Neural progenitor cell (in vitro differentiated cells): ENCODE data around the gene CCDC73. TPM values are rescaled to one million over a fixed set of nuclear protein-coding genes. Genes with fewer than 3 reads are reported as not detected.

ENCODE experiments used
- DNase-seq: peaks from one replicate; pipeline ENCODE4 v3.0.0-alpha.2; 2016; ENCODE audit warnings: low spot score
- H2AFZ ChIP-seq: fragments of 200-600 bp; sonication (generic); replicated peaks from 2 replicates; pipeline ENCODE4 v1.6.1; 2016; ENCODE audit warnings: antibody characterized with exemption
- H3F3A ChIP-seq: fragments of 200-600 bp; sonication (generic); 2 replicates; pipeline ENCODE4 v1.6.1; 2016; ENCODE audit warnings: antibody characterized with exemption, low read depth
- H3K27ac ChIP-seq: fragments of 200-600 bp; sonication (generic); 2 replicates; pipeline ENCODE4 v1.5.1; 2016; ENCODE audit warnings: mild to moderate bottlenecking
- H3K27me3 ChIP-seq: fragments of 200-600 bp; sonication (generic); 2 replicates; pipeline ENCODE4 v1.6.1; 2016; ENCODE audit warnings: mild to moderate bottlenecking, moderate library complexity
- H3K36me3 ChIP-seq: fragments of 200-600 bp; sonication (generic); 2 replicates; pipeline ENCODE4 v1.5.1; 2016
- H3K4me1 ChIP-seq: fragments of 200-600 bp; sonication (generic); 2 replicates; pipeline ENCODE4 v1.6.1; 2016; ENCODE audit warnings: mixed run types
- H3K4me2 ChIP-seq: fragments of 200-600 bp; sonication (generic); 2 replicates; pipeline ENCODE4 v1.6.1; 2016
- H3K4me3 ChIP-seq: fragments of 200-600 bp; sonication (generic); 2 replicates; pipeline ENCODE4 v1.5.1; 2016
- H3K79me2 ChIP-seq: fragments of 200-600 bp; sonication (generic); 2 replicates; pipeline ENCODE4 v1.6.1; 2016; ENCODE audit warnings: low read depth
- H3K9ac ChIP-seq: fragments of 200-600 bp; sonication (generic); 2 replicates; pipeline ENCODE4 v1.6.1; 2016
- H3K9me3 ChIP-seq: fragments of 200-600 bp; sonication (generic); 2 replicates; pipeline ENCODE4 v1.5.1; 2016; ENCODE audit warnings: low read depth
- H4K20me1 ChIP-seq: fragments of 200-600 bp; sonication (generic); 2 replicates; pipeline ENCODE4 v1.6.1; 2016; ENCODE audit warnings: low read depth
- H3K27ac Mint-ChIP-seq: 3 replicates; pipeline ENCODE4 v1.8.0; 2021; ENCODE audit warnings: mixed read lengths
- H3K27me3 Mint-ChIP-seq: 2 replicates; pipeline ENCODE4 v1.8.0; 2022; ENCODE audit warnings: low read depth, mild to moderate bottlenecking, inconsistent platforms, moderate library complexity, mixed read lengths; ENCODE audit not compliant: insufficient read depth
- H3K36me3 Mint-ChIP-seq: 3 replicates; pipeline ENCODE4 v1.8.0; 2021; ENCODE audit warnings: mixed read lengths
- H3K4me1 Mint-ChIP-seq: 3 replicates; pipeline ENCODE4 v1.8.0; 2021; ENCODE audit warnings: mixed read lengths
- H3K4me3 Mint-ChIP-seq: 3 replicates; pipeline ENCODE4 v1.8.0; 2021; ENCODE audit warnings: mild to moderate bottlenecking, moderate library complexity, mixed read lengths
- H3K9me3 Mint-ChIP-seq: 3 replicates; pipeline ENCODE4 v1.8.0; 2020; ENCODE audit warnings: mixed read lengths
- EZH2 ChIP-seq: fragments of 200-600 bp; sonication (generic); IDR thresholded peaks from 2 replicates; pipeline ENCODE4 v1.6.1; 2017; ENCODE audit warnings: antibody characterized with exemption, mild to moderate bottlenecking, moderate library complexity
- EZH2phosphoT487 ChIP-seq: fragments of 200-600 bp; sonication (generic); IDR thresholded peaks from 2 replicates; pipeline ENCODE4 v1.6.1; 2017; ENCODE audit warnings: antibody characterized with exemption
- total RNA-seq: library from RNA; depleted of rRNA; stranded (reverse); fragments of >200 nt; gene quantifications from 2 replicates; pipeline ENCODE4 v1.2.3, GENCODE V29; 2015; ENCODE audit warnings: low replicate concordance
- TF ChIP-seq, protein P1 (sequence below): fragments of 200-600 bp; sonication (generic); IDR thresholded peaks from 2 replicates; pipeline ENCODE4 v1.5.1; 2017; ENCODE audit warnings: antibody characterized with exemption, mild to moderate bottlenecking

CCDC73 gene
- total RNA-seq, 1 donor from 2014 or later: not detected

DNA sequence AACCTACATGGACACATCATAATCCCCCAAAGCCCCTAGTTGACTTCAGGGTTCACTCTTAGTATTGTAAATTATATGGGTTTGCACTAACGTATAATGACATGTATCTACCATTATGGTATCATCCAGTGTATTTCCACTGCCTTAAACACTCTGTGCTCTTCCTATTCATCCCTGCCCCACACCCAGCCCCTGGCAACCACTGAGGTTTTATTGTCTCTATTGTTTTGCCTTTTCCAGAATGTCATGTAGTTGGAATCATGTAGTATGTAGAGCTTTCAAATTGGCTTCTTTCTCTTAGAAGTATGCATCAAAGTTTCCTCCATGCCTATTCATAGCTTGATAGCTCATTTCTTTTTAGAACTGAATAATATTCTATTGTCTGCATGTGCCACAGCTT is 227.3 kb downstream of the CCDC73 start:
- TF ChIP-seq EZH2 (no peak), EZH2phosphoT487 (no peak)
- TF ChIP-seq, protein P1, sequence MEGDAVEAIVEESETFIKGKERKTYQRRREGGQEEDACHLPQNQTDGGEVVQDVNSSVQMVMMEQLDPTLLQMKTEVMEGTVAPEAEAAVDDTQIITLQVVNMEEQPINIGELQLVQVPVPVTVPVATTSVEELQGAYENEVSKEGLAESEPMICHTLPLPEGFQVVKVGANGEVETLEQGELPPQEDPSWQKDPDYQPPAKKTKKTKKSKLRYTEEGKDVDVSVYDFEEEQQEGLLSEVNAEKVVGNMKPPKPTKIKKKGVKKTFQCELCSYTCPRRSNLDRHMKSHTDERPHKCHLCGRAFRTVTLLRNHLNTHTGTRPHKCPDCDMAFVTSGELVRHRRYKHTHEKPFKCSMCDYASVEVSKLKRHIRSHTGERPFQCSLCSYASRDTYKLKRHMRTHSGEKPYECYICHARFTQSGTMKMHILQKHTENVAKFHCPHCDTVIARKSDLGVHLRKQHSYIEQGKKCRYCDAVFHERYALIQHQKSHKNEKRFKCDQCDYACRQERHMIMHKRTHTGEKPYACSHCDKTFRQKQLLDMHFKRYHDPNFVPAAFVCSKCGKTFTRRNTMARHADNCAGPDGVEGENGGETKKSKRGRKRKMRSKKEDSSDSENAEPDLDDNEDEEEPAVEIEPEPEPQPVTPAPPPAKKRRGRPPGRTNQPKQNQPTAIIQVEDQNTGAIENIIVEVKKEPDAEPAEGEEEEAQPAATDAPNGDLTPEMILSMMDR: no peak
- Histone ChIP-seq H3K27me3 (no peaks in the 10 kb centered on the region), H2AFZ (no peak overlapping the region), H3K4me1 (peaks cover 11% of the 10 kb centered on the region), H4K20me1 (no peaks in the 10 kb centered on the region), H3K9ac (no peak overlapping the region), H3K27ac (no peak overlapping the region), H3K4me2 (no peak overlapping the region), H3K79me2 (no peaks in the 10 kb centered on the region), H3F3A (no peaks in the 10 kb centered on the region), H3K9me3 (no peaks in the 10 kb centered on the region), H3K4me3 (no peak overlapping the region), H3K36me3 (no peaks in the 10 kb centered on the region)
- H3K4me3 Mint-ChIP-seq: no peak overlapping the region
- DNase-seq: no peak
- no peaks in the 10 kb centered on the region for H3K27me3 Mint-ChIP-seq
- H3K27ac Mint-ChIP-seq: no peak overlapping the region
- no peaks in the 10 kb centered on the region for H3K36me3 Mint-ChIP-seq
- peaks cover 11% of the 10 kb centered on the region for H3K4me1 Mint-ChIP-seq
- no peaks in the 10 kb centered on the region for H3K9me3 Mint-ChIP-seq

DNA sequence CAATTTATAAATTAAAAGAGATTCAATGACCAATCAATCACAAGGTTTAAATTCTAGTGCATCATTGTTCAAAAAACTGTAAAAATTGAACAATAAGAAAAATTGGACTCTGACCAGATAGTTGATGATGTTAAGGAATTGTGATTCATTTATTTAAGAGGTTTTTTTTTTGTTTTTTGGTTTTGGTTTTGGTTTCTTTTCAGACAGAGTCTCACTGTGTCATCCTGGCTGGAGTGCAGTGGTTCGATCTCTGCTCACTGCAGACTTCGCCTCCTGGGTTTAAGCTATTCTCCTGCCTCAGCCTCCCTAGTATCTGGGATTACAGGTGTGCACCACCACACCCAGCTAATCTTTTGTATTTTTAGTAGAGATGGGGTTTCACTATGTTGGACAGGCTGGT is 227.9 kb downstream of the CCDC73 start:
- Histone ChIP-seq H3K4me1 (peaks cover 10% of the 10 kb centered on the region), H3K9me3 (no peaks in the 10 kb centered on the region), H3K36me3 (no peaks in the 10 kb centered on the region), H2AFZ (no peak overlapping the region), H4K20me1 (no peaks in the 10 kb centered on the region), H3K9ac (no peak overlapping the region), H3F3A (no peaks in the 10 kb centered on the region), H3K4me3 (no peak overlapping the region), H3K79me2 (no peaks in the 10 kb centered on the region), H3K4me2 (no peak overlapping the region), H3K27me3 (no peaks in the 10 kb centered on the region), H3K27ac (no peak overlapping the region)
- H3K4me3 Mint-ChIP-seq: no peak overlapping the region
- no peaks in the 10 kb centered on the region for H3K9me3 Mint-ChIP-seq
- DNase-seq: no peak
- no peak overlapping the region for H3K27ac Mint-ChIP-seq
- TF ChIP-seq EZH2 (no peak), EZH2phosphoT487 (no peak)
- TF ChIP-seq, protein P1: no peak
- H3K27me3 Mint-ChIP-seq: no peaks in the 10 kb centered on the region
- H3K36me3 Mint-ChIP-seq: no peaks in the 10 kb centered on the region
- H3K4me1 Mint-ChIP-seq: peaks cover 11% of the 10 kb centered on the region

DNA sequence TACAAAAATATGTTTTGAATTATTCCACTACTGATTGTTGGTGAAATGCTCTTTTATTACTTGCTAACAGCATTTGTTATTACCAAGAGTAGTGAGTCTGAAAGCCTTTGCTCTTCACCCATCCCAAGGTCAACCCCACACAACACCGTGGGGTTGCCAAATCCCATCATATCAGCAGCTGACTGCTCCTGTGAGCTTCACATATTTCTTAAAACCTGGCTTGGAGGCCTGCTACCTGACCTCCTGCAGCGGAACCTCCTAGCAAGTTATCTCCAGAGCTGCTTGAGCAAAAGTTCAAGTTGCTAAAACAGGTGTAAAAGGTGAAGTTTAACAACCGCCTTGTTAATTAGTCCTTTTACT is 230.9 kb downstream of the CCDC73 start:
- H3K4me2 ChIP-seq: no peak overlapping the region
- Mint-ChIP-seq H3K27me3 (no peaks in the 10 kb centered on the region), H3K4me3 (no peak overlapping the region), H3K27ac (no peak overlapping the region), H3K4me1 (peaks cover 11% of the 10 kb centered on the region), H3K9me3 (no peaks in the 10 kb centered on the region), H3K36me3 (no peaks in the 10 kb centered on the region)
- DNase-seq: no peak
- no peaks in the 10 kb centered on the region for H3K36me3 ChIP-seq
- no peaks in the 10 kb centered on the region for H3K9me3 ChIP-seq
- no peak overlapping the region for H3K9ac ChIP-seq
- no peaks in the 10 kb centered on the region for H3F3A ChIP-seq
- H3K4me3 ChIP-seq: no peak overlapping the region
- no peaks in the 10 kb centered on the region for H3K27me3 ChIP-seq
- no peak for TF ChIP-seq EZH2
- TF ChIP-seq EZH2phosphoT487: no peak
- TF ChIP-seq, protein P1: no peak
- no peaks in the 10 kb centered on the region for H3K79me2 ChIP-seq
- no peaks in the 10 kb centered on the region for H3K4me1 ChIP-seq
- H4K20me1 ChIP-seq: no peaks in the 10 kb centered on the region
- no peak overlapping the region for H3K27ac ChIP-seq
- no peak overlapping the region for H2AFZ ChIP-seq
